A172 (cell line): ENCODE results near the gene SPDYA. TPM values are rescaled to one million over a fixed set of nuclear protein-coding genes. Genes with fewer than 3 reads are reported as not detected.

Source experiments
- total RNA-seq: library from RNA; depleted of rRNA; stranded (reverse); fragments of >200 nt; shearing (Covaris generic); gene quantifications from 2 replicates; pipeline ENCODE4 v1.2.3, GENCODE V29; 2014; rRNA removed

The SPDYA gene
- total RNA-seq, 1 experiment from 2014 or later: not detected

Other genes starting within 250 kb of the SPDYA start
- 187 and 226 TPM in 2 replicates for gene PPP1CB, start 59.0 kb upstream of the SPDYA start, total RNA-seq
- 17.6 and 26.9 TPM in 2 replicates for gene TRMT61B, start 59.5 kb downstream of the SPDYA start, total RNA-seq
- gene WDR43, start 83.8 kb downstream of the SPDYA start, total RNA-seq: 90.2 and 106 TPM in 2 replicates
- gene TOGARAM2, start 170.5 kb downstream of the SPDYA start, total RNA-seq: 0.69 and 1.9 TPM in 2 replicates